ENCODE results near the gene HTR1A.

- TF ChIP-seq CTCF (IDR thresholded peaks at IDR 0.05) (no peak), POLR2A (IDR thresholded peaks at IDR 0.05) (no peak)
Measured at GRCh38 chr5:63935103-63935502, 27.1 kb downstream of the HTR1A start.
